Measurements from ENCODE around the gene LMAN1L. TPM values are rescaled to one million over a fixed set of nuclear protein-coding genes. Genes with fewer than 3 reads are reported as not detected.

Gene LMAN1L
- total RNA-seq, 4 donors from 2014 or later: 3.5 TPM; not detected in 3

GRCh38 chr15:74768771-74769342, 43.8 kb upstream of the LMAN1L start:
- no peak overlapping the region for H3K27ac ChIP-seq
- 1 to 4% methylated on average over 9 of the region's 9 CpGs for WGBS, 2 donors
- peaks cover 0 to 8% of the 10 kb centered on the region in 2 donors for H3K4me1 ChIP-seq
- H3K27me3 ChIP-seq: no peaks in the 10 kb centered on the region
- intact Hi-C loops (cut with DNase I): loop anchor here (2.0 kb wide), 2 partner anchors 72 to 134 kb away; partner anchors contain the start of gene EDC3
- H3K36me3 ChIP-seq: no peaks in the 10 kb centered on the region
- TF ChIP-seq CTCF (IDR thresholded peaks at IDR 0.05) (peak; percentile 42 to 87 (median 76)), POLR2A (IDR thresholded peaks at IDR 0.05) (no peak)
- no peak overlapping the region for H3K4me3 ChIP-seq (replicated peaks in 1 of 3)
- peak; percentile 67 to 74 for DNase-seq
- no peaks in the 10 kb centered on the region for H3K9me3 ChIP-seq

- WGBS, 2 donors: 55 to 69% methylated on average over 7 of the region's 7 CpGs
- peaks cover 0 to 8% of the 10 kb centered on the region in 2 donors for H3K4me1 ChIP-seq
- intact Hi-C loops (cut with DNase I): loop anchor here (2.0 to 5.0 kb wide), 4 partner anchors 68 to 183 kb away; partner anchors contain the start of gene EDC3
Measured at GRCh38 chr15:74769463-74770025, 43.1 kb upstream of the LMAN1L start.

GRCh38 chr15:74770211-74770903, 42.3 kb upstream of the LMAN1L start:
- WGBS, 2 donors: 51 to 94% methylated on average over 3 to 4 of the region's 4 CpGs
- H3K9me3 ChIP-seq: no peaks in the 10 kb centered on the region
- H3K4me3 ChIP-seq (replicated peaks in 1 of 3): no peak overlapping the region
- no peaks in the 10 kb centered on the region for H3K36me3 ChIP-seq
- H3K4me1 ChIP-seq: peaks cover 0 to 8% of the 10 kb centered on the region in 2 donors
- H3K27ac ChIP-seq: no peak overlapping the region
- no peaks in the 10 kb centered on the region for H3K27me3 ChIP-seq
- DNase-seq: no peak
- no peak for TF ChIP-seq POLR2A (IDR thresholded peaks at IDR 0.05)
- no peak for TF ChIP-seq CTCF (IDR thresholded peaks at IDR 0.05)
- intact Hi-C loops (cut with DNase I): loop anchor here (5.0 kb wide), 2 partner anchors 67 to 182 kb away; no protein-coding TSS in a partner anchor

More at GRCh38 chr15:74769463-74770025, 43.1 kb upstream of the LMAN1L start:
- no peak for TF ChIP-seq POLR2A (IDR thresholded peaks at IDR 0.05)
- no peak for TF ChIP-seq CTCF (IDR thresholded peaks at IDR 0.05)
- no peak for DNase-seq
- Histone ChIP-seq H3K4me3 (replicated peaks in 1 of 3) (no peak overlapping the region), H3K36me3 (no peaks in the 10 kb centered on the region), H3K27me3 (no peaks in the 10 kb centered on the region), H3K9me3 (no peaks in the 10 kb centered on the region), H3K27ac (no peak overlapping the region)

GRCh38 chr15:74773329-74773728, 39.3 kb upstream of the LMAN1L start:
- no peak for DNase-seq
- no peaks in the 10 kb centered on the region for H3K9me3 ChIP-seq
- H3K4me3 ChIP-seq (replicated peaks in 1 of 3): no peak overlapping the region
- H3K36me3 ChIP-seq: no peaks in the 10 kb centered on the region
- H3K4me1 ChIP-seq: peaks cover 0 to 22% of the 10 kb centered on the region in 2 donors
- no peak overlapping the region for H3K27ac ChIP-seq
- TF ChIP-seq POLR2A (IDR thresholded peaks at IDR 0.05): no peak
- TF ChIP-seq CTCF (IDR thresholded peaks at IDR 0.05): no peak
- intact Hi-C loops (cut with DNase I): loop anchor here (2.0 to 5.0 kb wide), 3 partner anchors 64 to 179 kb away; partner anchors contain the start of gene FAM219B
- 86 to 90% methylated on average over 4 to 5 of the region's 5 CpGs for WGBS, 2 donors
- H3K27me3 ChIP-seq: no peaks in the 10 kb centered on the region

All from thyroid gland (tissue), 4 donors.